ENCODE results near the gene FUBP1. TPM values are rescaled to one million over a fixed set of nuclear protein-coding genes. Genes with fewer than 3 reads are reported as not detected.

The FUBP1 gene
- total and polyA plus RNA-seq, 9 of the 15 experiments (the other 6 are each of a cell fraction or from before 2014, with no cell fraction given) = 104 to 294 (median 213) TPM

DNA sequence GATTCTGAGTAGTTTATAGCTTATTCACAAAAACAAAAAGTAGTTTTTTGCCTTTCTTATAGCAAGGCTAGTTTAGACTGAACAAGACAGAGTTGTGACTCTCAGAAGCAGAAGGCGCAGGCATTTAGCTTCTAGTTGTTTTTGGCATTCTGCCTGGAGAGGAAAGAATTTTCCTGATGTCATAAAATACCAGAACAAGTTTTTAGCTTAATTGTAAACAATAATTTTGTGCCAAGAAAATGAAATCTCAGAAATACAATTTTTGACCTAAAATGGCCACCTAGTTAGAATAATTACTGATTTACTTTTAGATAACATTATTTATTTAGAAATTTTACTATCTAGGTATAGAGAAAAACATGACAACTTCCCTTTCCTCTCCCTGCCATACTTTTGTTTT, 26.9 kb upstream of the FUBP1 start (continued):
- TF ChIP-seq, protein P1, sequence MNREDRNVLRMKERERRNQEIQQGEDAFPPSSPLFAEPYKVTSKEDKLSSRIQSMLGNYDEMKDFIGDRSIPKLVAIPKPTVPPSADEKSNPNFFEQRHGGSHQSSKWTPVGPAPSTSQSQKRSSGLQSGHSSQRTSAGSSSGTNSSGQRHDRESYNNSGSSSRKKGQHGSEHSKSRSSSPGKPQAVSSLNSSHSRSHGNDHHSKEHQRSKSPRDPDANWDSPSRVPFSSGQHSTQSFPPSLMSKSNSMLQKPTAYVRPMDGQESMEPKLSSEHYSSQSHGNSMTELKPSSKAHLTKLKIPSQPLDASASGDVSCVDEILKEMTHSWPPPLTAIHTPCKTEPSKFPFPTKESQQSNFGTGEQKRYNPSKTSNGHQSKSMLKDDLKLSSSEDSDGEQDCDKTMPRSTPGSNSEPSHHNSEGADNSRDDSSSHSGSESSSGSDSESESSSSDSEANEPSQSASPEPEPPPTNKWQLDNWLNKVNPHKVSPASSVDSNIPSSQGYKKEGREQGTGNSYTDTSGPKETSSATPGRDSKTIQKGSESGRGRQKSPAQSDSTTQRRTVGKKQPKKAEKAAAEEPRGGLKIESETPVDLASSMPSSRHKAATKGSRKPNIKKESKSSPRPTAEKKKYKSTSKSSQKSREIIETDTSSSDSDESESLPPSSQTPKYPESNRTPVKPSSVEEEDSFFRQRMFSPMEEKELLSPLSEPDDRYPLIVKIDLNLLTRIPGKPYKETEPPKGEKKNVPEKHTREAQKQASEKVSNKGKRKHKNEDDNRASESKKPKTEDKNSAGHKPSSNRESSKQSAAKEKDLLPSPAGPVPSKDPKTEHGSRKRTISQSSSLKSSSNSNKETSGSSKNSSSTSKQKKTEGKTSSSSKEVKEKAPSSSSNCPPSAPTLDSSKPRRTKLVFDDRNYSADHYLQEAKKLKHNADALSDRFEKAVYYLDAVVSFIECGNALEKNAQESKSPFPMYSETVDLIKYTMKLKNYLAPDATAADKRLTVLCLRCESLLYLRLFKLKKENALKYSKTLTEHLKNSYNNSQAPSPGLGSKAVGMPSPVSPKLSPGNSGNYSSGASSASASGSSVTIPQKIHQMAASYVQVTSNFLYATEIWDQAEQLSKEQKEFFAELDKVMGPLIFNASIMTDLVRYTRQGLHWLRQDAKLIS (CRISPR knock-in tag; IDR thresholded peaks at IDR 0.05) = no peak
- TF ChIP-seq ZNF764 (CRISPR knock-in tag; IDR thresholded peaks at IDR 0.05; ENCODE audit: low read depth) = no peak
- TF ChIP-seq, protein P2, sequence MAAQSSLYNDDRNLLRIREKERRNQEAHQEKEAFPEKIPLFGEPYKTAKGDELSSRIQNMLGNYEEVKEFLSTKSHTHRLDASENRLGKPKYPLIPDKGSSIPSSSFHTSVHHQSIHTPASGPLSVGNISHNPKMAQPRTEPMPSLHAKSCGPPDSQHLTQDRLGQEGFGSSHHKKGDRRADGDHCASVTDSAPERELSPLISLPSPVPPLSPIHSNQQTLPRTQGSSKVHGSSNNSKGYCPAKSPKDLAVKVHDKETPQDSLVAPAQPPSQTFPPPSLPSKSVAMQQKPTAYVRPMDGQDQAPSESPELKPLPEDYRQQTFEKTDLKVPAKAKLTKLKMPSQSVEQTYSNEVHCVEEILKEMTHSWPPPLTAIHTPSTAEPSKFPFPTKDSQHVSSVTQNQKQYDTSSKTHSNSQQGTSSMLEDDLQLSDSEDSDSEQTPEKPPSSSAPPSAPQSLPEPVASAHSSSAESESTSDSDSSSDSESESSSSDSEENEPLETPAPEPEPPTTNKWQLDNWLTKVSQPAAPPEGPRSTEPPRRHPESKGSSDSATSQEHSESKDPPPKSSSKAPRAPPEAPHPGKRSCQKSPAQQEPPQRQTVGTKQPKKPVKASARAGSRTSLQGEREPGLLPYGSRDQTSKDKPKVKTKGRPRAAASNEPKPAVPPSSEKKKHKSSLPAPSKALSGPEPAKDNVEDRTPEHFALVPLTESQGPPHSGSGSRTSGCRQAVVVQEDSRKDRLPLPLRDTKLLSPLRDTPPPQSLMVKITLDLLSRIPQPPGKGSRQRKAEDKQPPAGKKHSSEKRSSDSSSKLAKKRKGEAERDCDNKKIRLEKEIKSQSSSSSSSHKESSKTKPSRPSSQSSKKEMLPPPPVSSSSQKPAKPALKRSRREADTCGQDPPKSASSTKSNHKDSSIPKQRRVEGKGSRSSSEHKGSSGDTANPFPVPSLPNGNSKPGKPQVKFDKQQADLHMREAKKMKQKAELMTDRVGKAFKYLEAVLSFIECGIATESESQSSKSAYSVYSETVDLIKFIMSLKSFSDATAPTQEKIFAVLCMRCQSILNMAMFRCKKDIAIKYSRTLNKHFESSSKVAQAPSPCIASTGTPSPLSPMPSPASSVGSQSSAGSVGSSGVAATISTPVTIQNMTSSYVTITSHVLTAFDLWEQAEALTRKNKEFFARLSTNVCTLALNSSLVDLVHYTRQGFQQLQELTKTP (IDR thresholded peaks at IDR 0.05; ENCODE audit: low read depth in 1 of 2, partially characterized antibody in 2 of 2) = peak in 1 of 2 experiments; percentile 27
- TF ChIP-seq TEAD2 (tag; IDR thresholded peaks at IDR 0.05) = 0 out of 2 replicates have a peak, but pooled peaks have one; percentile 29
